GM19397 (cell line): Measurements from ENCODE around the gene GPR158.

Source experiments
- ATAC-seq: cut with Tn5 transposase; IDR thresholded peaks from one replicate; pipeline ENCODE4 v1.9.1; 2021; ENCODE audit warnings: mild to moderate bottlenecking, moderate library complexity; ENCODE audit not compliant: unreplicated experiment

The GPR158 gene

GRCh38 chr10:25206693-25207414, 32.1 kb downstream of the GPR158 start:
- no peak for ATAC-seq

DNA sequence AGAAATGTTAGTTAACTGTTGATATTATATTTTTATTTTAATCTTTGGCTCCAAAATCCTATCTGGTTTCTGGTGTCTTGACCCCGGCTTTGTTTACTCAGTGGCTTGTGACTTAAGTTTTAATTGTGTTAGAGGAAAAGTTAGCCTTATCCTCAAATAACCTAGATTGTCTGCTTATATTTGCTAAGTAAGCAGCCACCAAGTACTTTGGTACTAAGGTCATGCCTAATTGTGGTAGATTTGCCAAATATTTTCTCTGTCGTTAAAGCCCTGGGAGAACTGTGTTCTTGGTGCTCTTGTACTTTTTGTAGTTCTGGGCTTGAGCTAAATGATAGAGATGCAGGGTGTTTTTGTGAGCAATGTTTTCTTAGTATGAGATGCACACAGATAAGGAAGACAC, 34.8 kb downstream of the GPR158 start:
- ATAC-seq, result no peak

GRCh38 chr10:25210265-25210664, 35.5 kb downstream of the GPR158 start:
- no peak for ATAC-seq

DNA sequence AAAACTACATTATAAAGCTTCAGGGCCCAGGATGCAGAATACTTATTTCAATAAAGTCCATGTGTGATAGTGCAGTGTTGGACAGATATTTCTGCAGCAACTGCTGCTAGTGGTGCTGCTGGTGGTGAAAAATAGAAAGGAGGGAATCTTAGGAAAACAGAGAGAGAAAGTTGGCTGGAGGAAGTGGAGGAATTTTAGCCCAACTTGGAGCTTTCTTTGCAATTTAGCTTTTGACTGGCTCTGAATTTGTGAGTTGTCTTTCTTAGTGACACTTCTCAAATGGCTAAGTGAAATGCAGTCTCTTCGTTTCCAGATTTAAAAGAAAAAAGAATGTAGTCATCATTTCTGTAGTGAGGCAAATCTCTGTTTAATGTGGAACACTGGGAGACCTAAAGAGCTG, 45.4 kb downstream of the GPR158 start:
- ATAC-seq, result no peak

- ATAC-seq, result no peak
These were observed 47.4 kb downstream of the GPR158 start for GRCh38 chr10:25222085-25222660.

- ATAC-seq, result peak; percentile 45
These were observed 52.2 kb downstream of the GPR158 start for GRCh38 chr10:25226775-25227682.

GRCh38 chr10:25231751-25232150, 57.0 kb downstream of the GPR158 start:
- ATAC-seq, result no peak

DNA sequence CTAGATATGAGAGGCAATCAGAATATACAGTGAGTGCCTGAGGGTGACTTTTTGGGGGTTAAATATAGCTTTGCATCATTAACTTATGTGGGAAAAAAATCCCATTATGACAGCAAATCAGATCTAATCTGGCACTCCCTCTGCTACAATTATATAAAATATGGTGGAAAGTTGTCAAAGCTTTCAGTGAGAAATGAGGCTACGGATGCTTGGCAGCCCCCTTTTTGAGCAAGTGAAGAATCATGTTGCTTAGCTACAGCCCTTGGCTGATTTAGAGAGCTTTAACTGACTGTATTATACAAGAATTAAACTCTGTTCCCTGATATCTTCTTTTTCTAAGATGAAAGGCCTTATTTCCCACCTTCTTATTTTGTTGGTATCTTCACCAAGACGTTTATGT, 57.4 kb downstream of the GPR158 start:
- ATAC-seq, result no peak

GRCh38 chr10:25245165-25245564, 70.4 kb downstream of the GPR158 start:
- no peak for ATAC-seq

GRCh38 chr10:25257646-25258045, 82.8 kb downstream of the GPR158 start:
- ATAC-seq, result no peak

DNA sequence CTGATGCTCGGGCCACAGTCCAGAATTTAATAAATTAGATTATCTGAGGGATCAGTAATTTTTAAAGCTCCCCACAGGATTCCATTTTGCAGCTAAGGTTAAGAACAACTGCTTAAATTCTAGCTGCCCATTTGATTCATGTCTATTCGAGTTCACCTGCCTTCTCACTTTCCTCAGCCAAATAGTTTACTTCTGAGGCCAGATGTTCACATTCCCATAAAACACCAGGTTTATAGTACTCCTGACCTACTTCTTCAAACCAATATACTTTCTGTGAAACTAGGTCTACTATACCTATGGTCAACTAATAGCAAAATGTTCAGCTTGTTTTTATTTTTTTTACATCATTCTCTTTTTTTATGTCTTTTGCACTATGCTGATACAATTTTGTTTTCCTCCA, 86.3 kb downstream of the GPR158 start:
- ATAC-seq, result no peak

DNA sequence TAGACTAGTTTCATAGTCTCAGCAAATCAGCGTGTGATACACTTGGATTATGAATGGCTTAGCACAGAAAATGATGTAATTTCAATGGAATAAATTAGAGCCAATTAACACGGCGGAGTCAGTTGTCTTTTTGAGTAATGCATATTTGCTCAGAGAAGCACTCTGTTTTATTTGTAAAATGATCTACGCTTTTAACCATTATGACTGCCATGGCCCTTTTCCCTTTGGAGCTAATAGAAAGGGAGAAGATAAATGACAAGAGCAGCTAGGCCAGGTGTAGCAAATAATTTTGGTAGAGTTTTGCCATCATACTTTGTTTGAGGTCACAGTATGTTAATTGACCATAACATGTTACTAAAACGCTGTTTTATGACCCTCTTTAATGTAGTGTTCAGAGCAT, 86.8 kb downstream of the GPR158 start:
- ATAC-seq, result no peak

DNA sequence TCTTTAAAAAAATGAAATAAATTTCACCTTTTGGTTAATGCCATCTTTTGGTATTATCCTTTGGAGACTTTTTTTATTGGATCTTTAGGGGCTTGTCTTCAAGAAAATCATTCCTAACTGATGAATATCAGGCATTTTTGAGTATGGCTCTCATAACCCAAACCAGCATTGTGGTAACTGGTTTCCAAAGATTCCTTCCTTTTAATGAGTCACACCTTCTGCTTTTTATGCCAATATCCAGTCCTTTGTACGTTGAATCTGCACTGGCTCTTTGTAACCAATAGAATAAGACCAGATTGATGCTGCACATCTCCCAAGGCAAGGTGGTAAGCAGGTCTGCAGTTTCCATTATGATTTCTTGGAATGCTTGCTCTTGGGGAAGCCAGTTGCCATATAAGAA, 89.1 kb downstream of the GPR158 start:
- ATAC-seq, result no peak

- no peak for ATAC-seq
These were observed 103.4 kb downstream of the GPR158 start for GRCh38 chr10:25278180-25278579.

GRCh38 chr10:25280076-25280475, 105.3 kb downstream of the GPR158 start:
- no peak for ATAC-seq

GRCh38 chr10:25280573-25280972, 105.8 kb downstream of the GPR158 start:
- ATAC-seq, result no peak

DNA sequence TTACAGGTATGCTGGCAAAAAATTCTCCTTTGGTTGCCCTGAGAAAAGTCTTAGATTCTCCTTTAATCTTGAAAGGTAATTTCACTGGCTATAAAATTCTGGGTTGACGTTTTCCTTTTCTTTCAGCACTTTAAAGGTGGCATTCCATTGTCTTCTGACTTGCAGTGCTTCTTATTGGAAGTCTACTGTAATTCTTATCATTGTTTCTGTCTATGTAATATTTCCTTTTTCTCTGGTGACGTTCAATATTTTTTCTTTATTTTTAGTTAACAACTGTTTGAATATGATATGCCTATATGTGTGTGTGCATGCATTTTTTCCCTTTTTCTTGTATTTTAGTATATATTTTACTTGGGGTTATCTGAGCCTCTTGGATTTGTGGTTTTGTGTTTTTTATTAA, 111.0 kb downstream of the GPR158 start:
- ATAC-seq, result no peak

- no peak for ATAC-seq
These were observed 113.4 kb downstream of the GPR158 start for GRCh38 chr10:25288181-25288580.

DNA sequence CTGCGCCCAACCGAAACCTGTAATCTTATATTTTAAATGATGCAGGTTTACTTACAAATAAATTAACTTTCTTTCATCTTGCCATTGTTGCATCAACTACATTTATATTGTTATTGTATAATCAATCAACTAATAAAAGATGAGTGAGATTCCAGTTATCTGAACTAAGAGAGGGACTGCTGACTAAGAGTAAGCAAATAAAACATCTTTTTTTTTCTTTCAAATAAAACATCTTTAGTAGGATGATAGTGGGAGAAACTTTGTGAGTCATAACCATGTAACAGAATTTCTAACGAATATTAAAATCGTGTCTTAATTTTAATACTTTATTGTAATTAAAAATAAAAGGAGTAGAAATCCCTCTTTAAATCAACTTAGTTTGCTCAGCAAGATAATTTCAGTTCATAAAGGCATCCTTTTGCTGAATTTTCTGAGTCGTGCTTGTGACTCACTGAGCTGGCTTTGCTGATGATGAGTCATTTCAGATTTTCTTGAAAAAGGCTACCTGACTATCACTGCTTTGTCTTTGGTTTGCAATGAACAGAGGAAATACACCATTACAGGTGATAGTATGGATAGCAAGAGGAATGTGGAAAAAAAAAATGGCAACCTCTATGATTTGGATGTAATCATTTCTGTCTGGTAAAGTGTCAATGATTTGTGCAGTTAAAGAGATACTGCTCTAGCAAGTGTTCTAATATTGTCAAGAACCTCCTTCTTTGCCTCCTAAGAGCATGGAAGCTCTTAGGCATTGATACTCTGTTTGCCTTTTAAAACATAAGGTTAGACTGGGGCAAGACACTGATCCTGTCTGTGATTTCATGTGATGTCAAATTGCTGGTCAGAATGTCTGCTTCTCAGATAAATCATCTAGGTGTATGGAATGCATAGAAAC, 119.5 kb downstream of the GPR158 start:
- no peak for ATAC-seq

GRCh38 chr10:25296324-25296723, 121.5 kb downstream of the GPR158 start:
- ATAC-seq, result no peak

- no peak for ATAC-seq
These were observed 122.7 kb downstream of the GPR158 start for GRCh38 chr10:25297466-25297865.
